Calu3 (cell line): ENCODE data around the gene C6orf47. TPM values are rescaled to one million over a fixed set of nuclear protein-coding genes. Genes with fewer than 3 reads are reported as not detected.
A peak's percentile ranks its signal among the peaks of the same experiment; 100 is the strongest.

ENCODE experiments used
- BruUV-seq: library from RNA; stranded (reverse); fragments of 400-500 nt; replicated peaks from 2 replicates; lab custom pipeline; 2021; lab: Mats Ljungman, UMichigan
- CTCF ChIA-PET: fragments of 300-600 bp; sonication (Branson Sonifier 250); formaldehyde crosslinking; loops from one replicate; lab custom pipeline; 2022; ENCODE audit warnings: antibody characterized with exemption; lab: Charles Lee
- DNase-seq: peaks from one replicate; pipeline ENCODE4 v3.0.0; 2022
- H3K27ac Mint-ChIP-seq: one replicate; pipeline ENCODE4 v1.8.0; 2022; ENCODE audit warnings: mixed read lengths; ENCODE audit not compliant: unreplicated experiment
- H3K27me3 Mint-ChIP-seq: one replicate; pipeline ENCODE4 v1.8.0; 2022; ENCODE audit warnings: mixed read lengths; ENCODE audit not compliant: unreplicated experiment
- H3K36me3 Mint-ChIP-seq: one replicate; pipeline ENCODE4 v1.8.0; 2022; ENCODE audit warnings: mild to moderate bottlenecking, moderate library complexity, mixed read lengths; ENCODE audit not compliant: insufficient read depth, unreplicated experiment
- H3K4me1 Mint-ChIP-seq: one replicate; pipeline ENCODE4 v1.8.0; 2022; ENCODE audit warnings: mild to moderate bottlenecking, low read depth, mixed read lengths; ENCODE audit not compliant: unreplicated experiment
- H3K4me3 Mint-ChIP-seq: one replicate; pipeline ENCODE4 v1.8.0; 2022; ENCODE audit warnings: mild to moderate bottlenecking, low read depth, moderate library complexity, mixed read lengths; ENCODE audit not compliant: unreplicated experiment
- H3K9me3 Mint-ChIP-seq: one replicate; pipeline ENCODE4 v1.8.0; 2022; ENCODE audit warnings: low read depth, mixed read lengths; ENCODE audit not compliant: unreplicated experiment
- intact Hi-C: fragments of 100-400 bp; cut with micrococcal nuclease; formaldehyde crosslinking; loops from one replicate; pipeline ENCODE4 v1.10.0; 2022; ENCODE audit not compliant: unreplicated experiment
- total RNA-seq: library from RNA; stranded (reverse); gene quantifications from 2 replicates; pipeline ENCODE4 v1.2.3, GENCODE V29; 2022
- TF ChIP-seq, protein P1 (sequence below): fragments of 200-600 bp; IDR thresholded peaks from one replicate; pipeline ENCODE4 v1.8.0; 2022; ENCODE audit warnings: antibody characterized with exemption; ENCODE audit not compliant: unreplicated experiment

C6orf47 gene
- total RNA-seq, 1 experiment from 2014 or later: 40.3 TPM

DNA sequence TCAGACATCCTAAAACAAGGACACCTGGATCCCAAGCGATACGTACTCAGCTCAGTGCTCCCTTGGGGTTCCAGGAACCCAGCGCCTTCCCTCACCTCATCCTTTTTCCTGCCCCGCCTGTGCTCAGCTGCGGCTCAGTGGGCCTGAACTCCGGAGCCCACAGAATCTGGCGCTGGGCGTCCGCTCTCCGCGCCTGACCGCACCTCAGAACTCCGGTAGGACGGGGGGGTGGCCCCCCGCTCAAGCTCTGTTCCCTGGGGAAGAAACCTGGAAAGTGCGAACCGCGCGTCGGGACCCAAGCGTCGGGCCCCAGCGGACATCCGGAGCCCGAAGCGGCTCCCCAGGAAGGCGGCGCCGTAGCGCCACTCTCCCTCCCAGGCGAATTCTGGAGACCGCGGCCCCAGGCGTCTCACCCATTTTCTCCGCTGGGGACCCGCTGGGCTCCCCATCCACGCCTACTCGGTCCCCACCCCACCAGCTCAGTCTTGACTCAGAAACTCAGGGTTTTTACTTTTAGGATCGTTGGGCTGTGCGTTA is 20.6 kb upstream of the C6orf47 start:
- H3K27ac Mint-ChIP-seq: peak overlapping the region; percentile 89
- H3K4me3 Mint-ChIP-seq: peak overlapping the region; percentile 75
- CTCF ChIA-PET: interaction anchor here (0.6 to 2.1 kb wide), 13 partner anchors 9 to 515 kb away, joined by 3 to 26 read pairs (median 6); partner anchors contain the start of genes DDAH2, LSM2, MSH5 and NEU1
- intact Hi-C loops: loop anchor here (2.0 kb wide), 1 partner anchor 150 kb away; no protein-coding TSS in a partner anchor
- H3K9me3 Mint-ChIP-seq: no peaks in the 10 kb centered on the region
- H3K4me1 Mint-ChIP-seq: peaks cover 28% of the 10 kb centered on the region
- peaks cover 35% of the 10 kb centered on the region for H3K36me3 Mint-ChIP-seq
- H3K27me3 Mint-ChIP-seq: no peaks in the 10 kb centered on the region
- TSS peak; percentile 71 for BruUV-seq
- TF ChIP-seq, protein P1, sequence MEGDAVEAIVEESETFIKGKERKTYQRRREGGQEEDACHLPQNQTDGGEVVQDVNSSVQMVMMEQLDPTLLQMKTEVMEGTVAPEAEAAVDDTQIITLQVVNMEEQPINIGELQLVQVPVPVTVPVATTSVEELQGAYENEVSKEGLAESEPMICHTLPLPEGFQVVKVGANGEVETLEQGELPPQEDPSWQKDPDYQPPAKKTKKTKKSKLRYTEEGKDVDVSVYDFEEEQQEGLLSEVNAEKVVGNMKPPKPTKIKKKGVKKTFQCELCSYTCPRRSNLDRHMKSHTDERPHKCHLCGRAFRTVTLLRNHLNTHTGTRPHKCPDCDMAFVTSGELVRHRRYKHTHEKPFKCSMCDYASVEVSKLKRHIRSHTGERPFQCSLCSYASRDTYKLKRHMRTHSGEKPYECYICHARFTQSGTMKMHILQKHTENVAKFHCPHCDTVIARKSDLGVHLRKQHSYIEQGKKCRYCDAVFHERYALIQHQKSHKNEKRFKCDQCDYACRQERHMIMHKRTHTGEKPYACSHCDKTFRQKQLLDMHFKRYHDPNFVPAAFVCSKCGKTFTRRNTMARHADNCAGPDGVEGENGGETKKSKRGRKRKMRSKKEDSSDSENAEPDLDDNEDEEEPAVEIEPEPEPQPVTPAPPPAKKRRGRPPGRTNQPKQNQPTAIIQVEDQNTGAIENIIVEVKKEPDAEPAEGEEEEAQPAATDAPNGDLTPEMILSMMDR: no peak
- DNase-seq: peak; percentile 81

DNA sequence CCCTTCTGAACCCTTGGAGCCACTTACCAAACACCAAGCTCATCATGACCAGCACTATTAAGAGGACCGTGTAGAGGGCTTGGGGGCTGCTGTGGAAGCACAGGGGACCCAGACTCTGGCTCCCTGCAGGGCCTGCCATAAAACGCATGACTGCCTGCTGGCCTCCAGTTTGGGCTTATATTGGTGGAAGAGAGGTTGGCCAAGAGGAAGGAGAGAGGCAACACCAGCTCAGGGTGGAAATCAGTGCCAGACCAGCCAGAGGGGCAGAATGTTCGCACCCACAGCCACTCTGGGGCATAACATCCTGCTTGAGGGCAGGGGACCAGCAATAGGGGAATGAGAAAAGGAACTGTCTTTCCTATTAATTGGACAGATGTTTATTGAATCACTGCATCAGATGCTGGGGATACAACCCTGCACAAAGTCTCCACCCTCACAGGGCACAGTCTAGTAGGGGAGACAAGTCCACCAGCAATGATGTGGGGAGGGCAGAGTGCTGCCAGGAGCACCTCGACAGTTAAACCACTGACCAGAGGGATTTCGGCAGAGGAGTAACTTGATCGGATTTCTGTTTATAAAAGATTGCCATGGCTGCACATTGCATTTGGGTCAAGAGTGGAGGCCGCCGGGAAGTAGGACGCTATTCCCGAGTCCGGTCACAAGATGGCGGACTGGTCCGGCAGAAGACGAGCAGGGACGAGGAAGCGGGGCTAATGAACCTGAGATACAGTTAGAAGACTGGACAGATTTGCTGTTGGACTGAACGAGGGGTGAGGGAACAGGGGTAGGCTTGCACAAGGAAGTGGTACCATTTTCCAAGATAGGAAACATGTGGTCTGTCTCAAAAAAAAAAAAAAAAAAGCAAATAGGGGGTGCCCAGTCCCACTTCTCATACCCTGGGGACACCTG is 19.9 kb upstream of the C6orf47 start, which contains the start of gene LY6G5C:
TSS of gene LY6G5C (minus strand) at position 842 of the 909 bp plus-strand sequence. CDS start at position 148, 694 bp downstream.
- CTCF ChIA-PET: interaction anchor here (0.6 to 2.1 kb wide), 13 partner anchors 10 to 516 kb away, joined by 3 to 26 read pairs (median 6); partner anchors contain the start of genes DDAH2, LSM2, MSH5 and NEU1
- intact Hi-C loops: loop anchor here (1.0 to 2.0 kb wide), 4 partner anchors 58 to 272 kb away; no protein-coding TSS in a partner anchor
- no TSS peak for BruUV-seq
- Mint-ChIP-seq H3K36me3 (peaks cover 37% of the 10 kb centered on the region), H3K4me3 (peak within 1 kb of the TSS; percentile 75), H3K27me3 (no peaks in the 10 kb centered on the region), H3K27ac (peak within 1 kb of the TSS; percentile 89), H3K4me1 (peaks cover 28% of the 10 kb centered on the region), H3K9me3 (no peaks in the 10 kb centered on the region)
- TF ChIP-seq, protein P1: peak; percentile 83
- peak; percentile 94 for DNase-seq

DNA sequence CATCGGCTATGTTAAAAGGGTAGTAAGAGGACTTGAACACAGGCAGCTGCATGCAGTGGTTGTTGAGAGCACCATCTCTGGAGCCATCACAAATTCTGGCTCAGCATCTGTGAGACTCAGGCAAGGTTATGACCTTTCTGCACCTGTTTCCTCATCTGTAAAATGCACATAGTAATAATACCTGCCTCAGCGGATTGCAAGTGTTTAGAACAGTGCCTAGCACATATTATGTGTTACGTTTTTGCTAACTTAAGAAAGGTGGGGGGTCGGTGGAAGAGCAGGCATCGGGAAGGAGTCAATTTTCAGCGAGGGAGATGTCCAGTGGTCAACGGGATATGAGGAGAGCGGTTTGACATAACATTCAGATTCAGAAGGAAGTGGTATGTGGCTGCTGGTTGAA is 17.4 kb upstream of the C6orf47 start:
- peaks cover 51% of the 10 kb centered on the region for H3K36me3 Mint-ChIP-seq
- CTCF ChIA-PET: no interaction called here
- no peak overlapping the region for H3K27ac Mint-ChIP-seq
- BruUV-seq: no TSS peak
- no peaks in the 10 kb centered on the region for H3K27me3 Mint-ChIP-seq
- no peak overlapping the region for H3K4me3 Mint-ChIP-seq
- no peak for DNase-seq
- intact Hi-C loops: no loop called here
- no peaks in the 10 kb centered on the region for H3K9me3 Mint-ChIP-seq
- H3K4me1 Mint-ChIP-seq: peaks cover 20% of the 10 kb centered on the region
- TF ChIP-seq, protein P1: no peak

DNA sequence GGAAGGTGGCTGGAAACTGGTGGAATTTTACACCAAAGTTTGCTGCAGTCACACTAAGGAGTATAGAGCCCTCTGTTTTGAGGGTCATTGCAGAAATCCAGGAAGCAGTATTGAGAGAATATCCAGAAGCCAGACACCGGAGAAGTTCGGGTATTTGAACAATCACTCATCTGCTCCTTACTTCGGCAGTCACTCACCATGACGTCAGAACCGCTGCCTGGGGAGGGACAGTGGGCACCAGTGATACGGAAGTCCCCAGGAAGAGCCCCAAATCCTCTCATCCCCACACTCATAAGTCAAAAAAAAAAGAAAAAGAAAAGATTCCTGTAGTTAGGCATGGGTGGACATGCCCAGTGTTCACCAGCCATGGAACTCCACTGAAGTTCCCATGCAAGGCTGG is 16.3 kb upstream of the C6orf47 start:
- H3K9me3 Mint-ChIP-seq: no peaks in the 10 kb centered on the region
- peaks cover 59% of the 10 kb centered on the region for H3K36me3 Mint-ChIP-seq
- TF ChIP-seq, protein P1: no peak
- DNase-seq: no peak
- H3K27me3 Mint-ChIP-seq: no peaks in the 10 kb centered on the region
- CTCF ChIA-PET: interaction anchor here (0.7 kb wide), 1 partner anchor 33 kb away, joined by 4 read pairs; no protein-coding TSS in a partner anchor
- no peak overlapping the region for H3K27ac Mint-ChIP-seq
- H3K4me1 Mint-ChIP-seq: peaks cover 19% of the 10 kb centered on the region
- no TSS peak for BruUV-seq
- intact Hi-C loops: no loop called here
- H3K4me3 Mint-ChIP-seq: no peak overlapping the region
